Measurements from ENCODE around the gene PCDHGA7.
"Not testable (repeated sequence)": the region's sequence is repeated elsewhere in the genome, so short reads cannot be mapped to it uniquely, and the experiment has no call there.

The PCDHGA7 gene

DNA sequence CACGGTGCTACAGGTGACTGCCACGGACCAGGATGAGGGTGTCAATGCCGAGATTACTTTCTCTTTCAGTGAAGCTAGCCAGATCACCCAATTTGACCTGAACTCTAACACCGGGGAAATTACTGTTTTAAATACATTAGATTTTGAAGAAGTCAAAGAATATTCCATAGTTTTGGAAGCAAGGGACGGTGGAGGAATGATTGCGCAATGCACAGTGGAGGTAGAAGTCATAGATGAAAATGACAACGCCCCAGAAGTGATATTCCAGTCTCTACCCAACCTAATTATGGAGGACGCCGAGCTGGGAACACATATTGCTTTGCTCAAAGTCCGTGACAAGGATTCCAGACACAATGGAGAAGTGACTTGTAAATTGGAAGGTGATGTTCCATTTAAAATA is 6.1 kb downstream of the PCDHGA7 start:
- TF ChIP-seq, protein P1, sequence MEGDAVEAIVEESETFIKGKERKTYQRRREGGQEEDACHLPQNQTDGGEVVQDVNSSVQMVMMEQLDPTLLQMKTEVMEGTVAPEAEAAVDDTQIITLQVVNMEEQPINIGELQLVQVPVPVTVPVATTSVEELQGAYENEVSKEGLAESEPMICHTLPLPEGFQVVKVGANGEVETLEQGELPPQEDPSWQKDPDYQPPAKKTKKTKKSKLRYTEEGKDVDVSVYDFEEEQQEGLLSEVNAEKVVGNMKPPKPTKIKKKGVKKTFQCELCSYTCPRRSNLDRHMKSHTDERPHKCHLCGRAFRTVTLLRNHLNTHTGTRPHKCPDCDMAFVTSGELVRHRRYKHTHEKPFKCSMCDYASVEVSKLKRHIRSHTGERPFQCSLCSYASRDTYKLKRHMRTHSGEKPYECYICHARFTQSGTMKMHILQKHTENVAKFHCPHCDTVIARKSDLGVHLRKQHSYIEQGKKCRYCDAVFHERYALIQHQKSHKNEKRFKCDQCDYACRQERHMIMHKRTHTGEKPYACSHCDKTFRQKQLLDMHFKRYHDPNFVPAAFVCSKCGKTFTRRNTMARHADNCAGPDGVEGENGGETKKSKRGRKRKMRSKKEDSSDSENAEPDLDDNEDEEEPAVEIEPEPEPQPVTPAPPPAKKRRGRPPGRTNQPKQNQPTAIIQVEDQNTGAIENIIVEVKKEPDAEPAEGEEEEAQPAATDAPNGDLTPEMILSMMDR (IDR thresholded peaks at IDR 0.05; ENCODE audit: low read depth, low read length) = no peak
- H3K9me3 ChIP-seq (ENCODE audit: severe bottlenecking) = peaks cover 6% of the 10 kb centered on the region
- no peak overlapping the region for H3K4me3 ChIP-seq (ENCODE audit: low read depth, low read length)
- no peak overlapping the region for H3K27ac ChIP-seq
- H3K36me3 ChIP-seq = no peaks in the 10 kb centered on the region
- no peak for DNase-seq
- no peaks in the 10 kb centered on the region for H3K27me3 ChIP-seq (ENCODE audit: insufficient read depth, low read depth, severe bottlenecking)

DNA sequence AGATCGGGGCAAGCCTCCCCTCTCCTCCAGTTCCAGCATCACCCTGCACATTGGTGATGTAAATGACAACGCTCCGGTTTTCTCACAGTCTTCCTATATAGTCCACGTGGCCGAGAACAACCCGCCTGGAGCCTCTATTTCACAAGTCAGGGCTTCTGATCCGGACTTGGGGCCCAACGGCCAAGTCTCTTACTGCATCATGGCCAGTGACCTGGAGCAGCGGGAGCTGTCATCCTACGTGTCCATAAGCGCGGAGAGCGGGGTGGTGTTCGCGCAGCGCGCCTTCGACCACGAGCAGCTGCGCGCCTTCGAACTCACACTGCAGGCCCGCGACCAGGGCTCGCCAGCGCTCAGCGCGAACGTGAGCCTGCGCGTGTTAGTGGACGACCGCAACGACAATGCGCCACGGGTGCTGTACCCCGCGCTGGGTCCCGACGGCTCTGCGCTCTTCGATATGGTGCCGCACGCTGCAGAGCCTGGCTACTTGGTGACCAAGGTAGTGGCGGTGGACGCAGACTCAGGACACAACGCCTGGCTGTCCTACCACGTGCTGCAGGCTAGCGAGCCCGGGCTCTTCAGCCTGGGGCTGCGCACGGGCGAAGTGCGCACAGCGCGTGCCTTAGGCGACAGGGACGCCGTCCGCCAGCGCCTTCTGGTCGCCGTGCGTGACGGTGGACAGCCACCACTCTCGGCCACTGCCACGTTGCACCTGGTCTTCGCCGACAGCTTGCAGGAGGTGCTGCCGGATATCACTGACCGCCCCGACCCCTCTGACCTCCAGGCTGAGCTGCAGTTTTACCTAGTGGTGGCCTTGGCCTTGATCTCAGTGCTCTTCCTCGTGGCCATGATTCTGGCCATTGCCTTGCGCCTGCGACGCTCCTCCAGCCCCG is 6.9 kb downstream of the PCDHGA7 start:
- H3K27ac ChIP-seq = no peak overlapping the region
- peaks cover 6% of the 10 kb centered on the region for H3K9me3 ChIP-seq (ENCODE audit: severe bottlenecking)
- H3K36me3 ChIP-seq = no peaks in the 10 kb centered on the region
- TF ChIP-seq, protein P1 (IDR thresholded peaks at IDR 0.05; ENCODE audit: low read depth, low read length) = no peak
- H3K4me3 ChIP-seq (ENCODE audit: low read depth, low read length) = no peak overlapping the region
- DNase-seq = no peak
- no peaks in the 10 kb centered on the region for H3K27me3 ChIP-seq (ENCODE audit: insufficient read depth, low read depth, severe bottlenecking)

DNA sequence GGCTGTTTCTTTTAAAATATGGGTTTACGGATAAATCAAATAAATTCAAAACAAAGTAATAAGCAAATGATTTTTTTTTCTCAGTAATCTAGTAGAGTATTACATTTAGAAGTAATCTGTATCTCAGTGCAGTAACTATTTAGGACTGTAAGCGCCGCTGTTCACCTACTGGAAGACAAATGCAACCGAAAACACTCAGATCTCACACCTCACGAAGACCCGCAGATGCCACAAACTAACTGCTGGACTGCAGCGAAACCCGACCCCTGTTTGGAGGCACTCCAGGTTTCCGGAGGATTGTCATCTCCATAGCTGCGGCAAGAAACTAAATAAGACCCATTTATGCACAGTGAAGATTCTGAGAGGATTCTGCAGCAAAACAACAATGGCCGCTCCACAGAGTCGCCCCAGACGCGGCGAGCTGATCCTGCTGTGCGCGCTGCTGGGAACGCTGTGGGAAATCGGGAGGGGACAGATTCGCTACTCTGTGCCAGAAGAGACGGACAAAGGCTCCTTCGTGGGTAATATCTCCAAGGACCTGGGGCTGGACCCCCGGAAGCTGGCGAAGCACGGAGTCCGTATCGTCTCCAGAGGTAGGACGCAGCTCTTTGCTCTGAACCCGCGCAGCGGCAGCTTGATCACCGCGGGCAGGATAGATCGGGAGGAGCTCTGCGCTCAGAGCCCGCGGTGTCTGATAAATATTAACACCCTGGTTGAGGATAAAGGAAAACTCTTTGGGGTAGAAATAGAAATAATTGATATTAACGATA is 10.1 kb downstream of the PCDHGA7 start, which contains the start of gene PCDHGA8:
Gene PCDHGA8, plus strand, starts transcription at position 205 of the 770 bp plus-strand sequence. Its CDS starts 181 bp downstream, at position 386.
- Histone ChIP-seq H3K36me3 (no peaks in the 10 kb centered on the region), H3K9me3 (ENCODE audit: severe bottlenecking) (peaks cover 4% of the 10 kb centered on the region), H3K4me3 (ENCODE audit: low read depth, low read length) (no peak within 1 kb of the TSS), H3K27ac (no peak within 1 kb of the TSS), H3K27me3 (ENCODE audit: insufficient read depth, low read depth, severe bottlenecking) (no peaks in the 10 kb centered on the region)
- DNase-seq = no peak
- TF ChIP-seq, protein P1 (IDR thresholded peaks at IDR 0.05; ENCODE audit: low read depth, low read length) = no peak

DNA sequence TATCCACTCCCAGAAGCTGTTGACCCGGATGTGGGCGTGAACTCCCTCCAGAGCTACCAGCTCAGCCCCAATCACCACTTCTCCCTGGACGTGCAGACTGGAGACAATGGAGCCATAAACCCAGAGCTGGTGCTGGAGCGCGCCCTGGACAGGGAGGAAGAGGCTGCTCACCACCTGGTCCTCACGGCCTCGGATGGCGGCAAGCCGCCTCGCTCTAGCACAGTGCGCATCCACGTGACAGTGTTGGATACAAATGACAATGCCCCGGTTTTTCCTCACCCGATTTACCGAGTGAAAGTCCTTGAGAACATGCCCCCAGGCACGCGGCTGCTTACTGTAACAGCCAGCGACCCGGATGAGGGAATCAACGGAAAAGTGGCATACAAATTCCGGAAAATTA is 10.7 kb downstream of the PCDHGA7 start:
- H3K27me3 ChIP-seq (ENCODE audit: insufficient read depth, low read depth, severe bottlenecking) = no peaks in the 10 kb centered on the region
- H3K27ac ChIP-seq = no peak overlapping the region
- peaks cover 4% of the 10 kb centered on the region for H3K9me3 ChIP-seq (ENCODE audit: severe bottlenecking)
- H3K36me3 ChIP-seq = no peaks in the 10 kb centered on the region
- TF ChIP-seq, protein P1 (IDR thresholded peaks at IDR 0.05; ENCODE audit: low read depth, low read length) = no peak
- no peak for DNase-seq
- no peak overlapping the region for H3K4me3 ChIP-seq (ENCODE audit: low read depth, low read length)

DNA sequence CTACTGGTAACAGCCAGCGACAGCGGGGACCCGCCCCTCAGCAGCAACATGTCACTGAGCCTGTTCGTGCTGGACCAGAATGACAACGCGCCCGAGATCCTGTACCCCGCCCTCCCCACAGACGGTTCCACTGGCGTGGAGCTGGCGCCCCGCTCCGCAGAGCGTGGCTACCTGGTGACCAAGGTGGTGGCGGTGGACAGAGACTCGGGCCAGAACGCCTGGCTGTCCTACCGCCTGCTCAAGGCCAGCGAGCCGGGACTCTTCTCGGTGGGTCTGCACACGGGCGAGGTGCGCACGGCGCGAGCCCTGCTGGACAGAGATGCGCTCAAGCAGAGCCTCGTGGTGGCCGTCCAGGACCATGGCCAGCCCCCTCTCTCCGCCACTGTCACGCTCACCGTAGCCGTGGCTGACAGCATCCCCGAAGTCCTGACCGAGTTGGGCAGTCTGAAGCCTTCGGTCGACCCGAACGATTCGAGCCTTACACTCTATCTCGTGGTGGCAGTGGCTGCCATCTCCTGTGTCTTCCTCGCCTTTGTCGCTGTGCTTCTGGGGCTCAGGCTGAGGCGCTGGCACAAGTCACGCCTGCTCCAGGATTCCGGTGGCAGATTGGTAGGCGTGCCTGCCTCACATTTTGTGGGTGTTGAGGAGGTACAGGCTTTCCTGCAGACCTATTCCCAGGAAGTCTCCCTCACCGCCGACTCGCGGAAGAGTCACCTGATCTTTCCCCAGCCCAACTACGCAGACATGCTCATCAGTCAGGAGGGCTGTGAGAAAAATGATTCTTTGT is 12.1 kb downstream of the PCDHGA7 start:
- H3K27me3 ChIP-seq (ENCODE audit: insufficient read depth, low read depth, severe bottlenecking); DNase-seq; H3K27ac ChIP-seq; H3K36me3 ChIP-seq; H3K4me3 ChIP-seq (ENCODE audit: low read depth, low read length); H3K9me3 ChIP-seq (ENCODE audit: severe bottlenecking): not testable (repeated sequence)

DNA sequence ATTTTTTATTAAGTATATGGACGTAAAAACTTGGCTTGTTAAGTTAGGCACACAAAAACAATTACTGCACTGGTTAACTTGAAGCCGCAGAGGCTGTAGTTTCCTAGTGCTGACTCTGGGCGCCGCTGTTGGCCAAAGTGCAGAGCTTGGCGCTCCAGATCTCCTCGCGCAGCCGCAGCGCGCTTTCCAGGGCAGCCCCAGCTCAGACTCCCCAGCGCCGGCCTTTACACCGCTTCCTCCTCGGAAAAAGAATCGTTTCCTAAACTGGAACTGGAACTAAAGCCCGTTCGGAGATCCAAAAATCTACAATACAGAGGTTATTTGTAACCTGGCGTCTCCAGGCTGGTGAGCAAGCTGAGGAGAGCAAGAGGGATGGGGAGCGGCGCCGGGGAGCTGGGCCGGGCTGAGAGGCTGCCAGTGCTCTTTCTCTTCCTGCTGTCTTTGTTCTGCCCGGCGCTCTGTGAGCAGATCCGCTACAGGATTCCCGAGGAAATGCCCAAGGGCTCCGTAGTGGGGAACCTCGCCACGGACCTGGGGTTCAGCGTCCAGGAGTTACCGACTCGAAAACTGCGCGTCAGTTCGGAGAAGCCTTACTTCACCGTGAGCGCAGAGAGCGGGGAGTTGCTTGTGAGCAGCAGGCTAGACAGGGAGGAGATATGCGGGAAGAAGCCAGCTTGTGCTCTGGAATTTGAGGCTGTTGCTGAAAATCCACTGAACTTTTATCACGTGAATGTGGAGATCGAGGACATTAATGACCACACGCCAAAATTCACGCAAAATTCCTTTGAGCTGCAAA is 15.4 kb downstream of the PCDHGA7 start, which contains the start of gene PCDHGB5:
Gene PCDHGB5, plus strand, starts transcription at position 192 of the 796 bp plus-strand sequence. Its CDS starts 181 bp downstream, at position 373.
- DNase-seq; H3K4me3 ChIP-seq (ENCODE audit: low read depth, low read length); H3K9me3 ChIP-seq (ENCODE audit: severe bottlenecking): not testable (repeated sequence)

More for the DNA sequence above, 15.4 kb downstream of the PCDHGA7 start, which contains the start of gene PCDHGB5:
- not testable (repeated sequence) for H3K36me3 ChIP-seq; H3K27me3 ChIP-seq (ENCODE audit: insufficient read depth, low read depth, severe bottlenecking); H3K27ac ChIP-seq
